ENCODE data around the gene PCDHGB2. TPM values are rescaled to one million over a fixed set of nuclear protein-coding genes. Genes with fewer than 3 reads are reported as not detected.

The PCDHGB2 gene
- total RNA-seq, 1 donor from 2014 or later: 8.9 TPM

DNA sequence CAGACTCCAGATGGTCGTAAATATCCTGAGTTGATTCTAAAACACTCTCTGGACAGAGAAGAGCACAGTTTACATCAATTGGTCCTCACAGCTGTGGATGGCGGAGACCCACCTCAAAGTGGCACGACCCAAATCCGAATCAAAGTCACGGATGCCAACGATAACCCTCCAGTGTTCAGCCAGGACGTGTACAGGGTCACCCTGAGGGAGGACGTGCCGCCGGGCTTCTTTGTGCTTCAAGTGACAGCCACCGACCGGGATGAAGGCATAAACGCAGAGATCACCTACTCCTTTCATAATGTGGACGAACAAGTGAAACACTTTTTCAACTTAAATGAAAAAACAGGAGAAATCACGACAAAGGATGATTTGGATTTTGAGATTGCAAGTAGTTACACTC is 891 bp downstream of the PCDHGB2 start:
- H3K27ac Mint-ChIP-seq (ENCODE audit: unreplicated experiment): no peak overlapping the region
- H3K4me3 Mint-ChIP-seq (ENCODE audit: unreplicated experiment): no peak overlapping the region
- peaks cover 38% of the 10 kb centered on the region for H3K9me3 Mint-ChIP-seq (ENCODE audit: unreplicated experiment)
- H3K36me3 Mint-ChIP-seq (ENCODE audit: unreplicated experiment): peaks cover 59% of the 10 kb centered on the region
- H3K27me3 Mint-ChIP-seq (ENCODE audit: unreplicated experiment): peaks cover 14% of the 10 kb centered on the region
- TF ChIP-seq, protein P1, sequence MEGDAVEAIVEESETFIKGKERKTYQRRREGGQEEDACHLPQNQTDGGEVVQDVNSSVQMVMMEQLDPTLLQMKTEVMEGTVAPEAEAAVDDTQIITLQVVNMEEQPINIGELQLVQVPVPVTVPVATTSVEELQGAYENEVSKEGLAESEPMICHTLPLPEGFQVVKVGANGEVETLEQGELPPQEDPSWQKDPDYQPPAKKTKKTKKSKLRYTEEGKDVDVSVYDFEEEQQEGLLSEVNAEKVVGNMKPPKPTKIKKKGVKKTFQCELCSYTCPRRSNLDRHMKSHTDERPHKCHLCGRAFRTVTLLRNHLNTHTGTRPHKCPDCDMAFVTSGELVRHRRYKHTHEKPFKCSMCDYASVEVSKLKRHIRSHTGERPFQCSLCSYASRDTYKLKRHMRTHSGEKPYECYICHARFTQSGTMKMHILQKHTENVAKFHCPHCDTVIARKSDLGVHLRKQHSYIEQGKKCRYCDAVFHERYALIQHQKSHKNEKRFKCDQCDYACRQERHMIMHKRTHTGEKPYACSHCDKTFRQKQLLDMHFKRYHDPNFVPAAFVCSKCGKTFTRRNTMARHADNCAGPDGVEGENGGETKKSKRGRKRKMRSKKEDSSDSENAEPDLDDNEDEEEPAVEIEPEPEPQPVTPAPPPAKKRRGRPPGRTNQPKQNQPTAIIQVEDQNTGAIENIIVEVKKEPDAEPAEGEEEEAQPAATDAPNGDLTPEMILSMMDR (IDR thresholded peaks at IDR 0.05; ENCODE audit: partially characterized antibody, unreplicated experiment): no peak
- DNase-seq: no peak
- no peaks in the 10 kb centered on the region for H3K4me1 Mint-ChIP-seq (ENCODE audit: low read depth, unreplicated experiment)

DNA sequence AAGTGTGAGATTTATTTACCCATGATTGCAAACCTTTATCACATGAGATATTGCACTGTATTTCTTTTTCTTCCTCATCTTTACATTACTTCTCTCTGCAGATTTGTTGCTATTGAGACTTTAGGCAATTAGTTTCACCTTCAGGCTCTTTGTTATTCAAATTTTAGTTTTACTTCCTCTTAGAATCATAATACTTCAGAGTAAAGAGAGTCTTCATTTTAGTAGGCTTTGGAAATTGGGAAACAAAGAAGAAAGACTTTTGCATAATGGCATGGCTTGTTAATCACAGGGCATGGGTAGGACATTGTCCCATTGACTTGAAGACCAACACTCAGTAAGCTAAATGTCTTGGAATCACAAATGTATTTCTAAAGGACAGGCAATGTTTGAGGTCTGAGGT is 2.9 kb downstream of the PCDHGB2 start:
- no peak overlapping the region for H3K27ac Mint-ChIP-seq (ENCODE audit: unreplicated experiment)
- no peak for DNase-seq
- H3K4me1 Mint-ChIP-seq (ENCODE audit: low read depth, unreplicated experiment): no peaks in the 10 kb centered on the region
- peaks cover 12% of the 10 kb centered on the region for H3K27me3 Mint-ChIP-seq (ENCODE audit: unreplicated experiment)
- H3K4me3 Mint-ChIP-seq (ENCODE audit: unreplicated experiment): no peak overlapping the region
- TF ChIP-seq, protein P1 (IDR thresholded peaks at IDR 0.05; ENCODE audit: partially characterized antibody, unreplicated experiment): no peak
- H3K36me3 Mint-ChIP-seq (ENCODE audit: unreplicated experiment): peaks cover 50% of the 10 kb centered on the region
- peaks cover 32% of the 10 kb centered on the region for H3K9me3 Mint-ChIP-seq (ENCODE audit: unreplicated experiment)

DNA sequence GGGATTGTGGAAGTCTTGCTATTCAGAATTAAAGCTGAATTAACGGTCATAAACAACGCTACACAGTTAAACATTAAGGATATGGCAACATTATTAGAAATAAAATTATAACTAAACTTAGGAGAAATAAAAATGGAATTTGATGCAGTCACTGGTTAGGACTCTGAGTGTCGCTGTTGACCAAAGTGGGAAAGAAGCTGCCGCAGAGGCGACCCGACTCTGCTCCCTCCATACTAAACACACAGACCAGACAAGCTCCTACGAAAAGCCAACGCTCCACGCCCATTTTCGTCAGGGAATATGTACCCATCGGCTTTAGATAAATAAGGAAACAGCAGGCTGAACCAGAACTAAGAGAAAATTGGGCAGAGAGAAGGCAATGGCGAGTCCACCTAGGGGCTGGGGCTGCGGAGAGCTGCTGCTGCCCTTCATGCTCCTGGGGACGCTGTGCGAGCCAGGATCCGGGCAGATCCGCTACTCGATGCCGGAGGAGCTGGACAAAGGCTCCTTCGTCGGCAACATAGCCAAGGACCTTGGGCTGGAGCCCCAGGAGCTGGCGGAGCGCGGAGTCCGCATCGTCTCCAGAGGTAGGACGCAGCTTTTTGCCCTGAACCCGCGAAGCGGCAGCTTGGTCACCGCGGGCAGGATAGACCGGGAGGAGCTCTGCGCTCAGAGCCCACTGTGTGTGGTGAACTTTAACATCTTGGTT is 4.3 kb downstream of the PCDHGB2 start, which contains the start of gene PCDHGA5:
TSS of gene PCDHGA5 (plus strand) at position 211 of the 709 bp plus-strand sequence. CDS start at position 380, 169 bp downstream.
- Mint-ChIP-seq H3K4me1 (ENCODE audit: low read depth, unreplicated experiment) (no peaks in the 10 kb centered on the region), H3K9me3 (ENCODE audit: unreplicated experiment) (peaks cover 32% of the 10 kb centered on the region), H3K4me3 (ENCODE audit: unreplicated experiment) (no peak within 1 kb of the TSS), H3K27ac (ENCODE audit: unreplicated experiment) (no peak within 1 kb of the TSS), H3K36me3 (ENCODE audit: unreplicated experiment) (peaks cover 46% of the 10 kb centered on the region), H3K27me3 (ENCODE audit: unreplicated experiment) (peaks cover 12% of the 10 kb centered on the region)
- no peak for DNase-seq
- TF ChIP-seq, protein P1 (IDR thresholded peaks at IDR 0.05; ENCODE audit: partially characterized antibody, unreplicated experiment): no peak

DNA sequence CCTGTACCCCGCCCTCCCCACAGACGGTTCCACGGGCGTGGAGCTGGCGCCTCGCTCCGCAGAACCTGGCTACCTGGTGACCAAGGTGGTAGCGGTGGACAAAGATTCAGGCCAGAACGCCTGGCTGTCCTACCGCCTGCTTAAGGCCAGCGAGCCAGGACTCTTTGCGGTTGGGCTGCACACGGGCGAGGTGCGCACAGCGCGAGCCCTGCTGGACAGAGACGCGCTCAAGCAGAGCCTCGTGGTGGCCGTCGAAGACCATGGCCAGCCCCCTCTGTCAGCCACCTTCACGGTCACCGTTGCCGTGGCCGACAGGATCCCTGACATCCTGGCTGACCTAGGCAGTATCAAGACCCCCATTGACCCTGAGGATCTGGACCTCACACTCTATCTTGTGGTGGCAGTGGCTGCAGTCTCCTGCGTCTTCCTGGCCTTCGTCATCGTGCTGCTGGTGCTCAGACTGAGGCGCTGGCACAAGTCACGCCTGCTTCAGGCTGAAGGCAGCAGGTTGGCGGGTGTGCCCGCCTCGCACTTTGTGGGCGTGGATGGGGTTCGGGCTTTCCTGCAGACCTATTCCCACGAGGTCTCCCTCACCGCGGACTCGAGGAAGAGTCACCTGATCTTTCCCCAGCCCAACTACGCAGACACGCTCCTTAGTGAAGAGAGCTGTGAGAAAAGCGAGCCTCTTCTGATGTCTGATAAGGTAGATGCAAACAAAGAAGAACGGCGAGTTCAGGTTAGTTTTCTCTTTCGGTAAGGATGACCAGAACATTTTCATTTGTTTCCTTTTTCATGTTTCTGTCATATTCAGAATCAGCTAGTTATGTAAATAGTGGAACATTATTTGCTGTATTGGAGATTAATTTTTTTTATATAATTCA is 6.5 kb downstream of the PCDHGB2 start:
- TF ChIP-seq, protein P1 (IDR thresholded peaks at IDR 0.05; ENCODE audit: partially characterized antibody, unreplicated experiment): no peak
- Mint-ChIP-seq H3K36me3 (ENCODE audit: unreplicated experiment) (peaks cover 47% of the 10 kb centered on the region), H3K9me3 (ENCODE audit: unreplicated experiment) (peaks cover 29% of the 10 kb centered on the region), H3K27me3 (ENCODE audit: unreplicated experiment) (peaks cover 3% of the 10 kb centered on the region), H3K27ac (ENCODE audit: unreplicated experiment) (no peak overlapping the region), H3K4me3 (ENCODE audit: unreplicated experiment) (no peak overlapping the region), H3K4me1 (ENCODE audit: low read depth, unreplicated experiment) (no peaks in the 10 kb centered on the region)
- DNase-seq: no peak

Measured in glutamatergic neuron (in vitro differentiated cells).